ENCODE measurements around the gene SYT8.
"Not testable (repeated sequence)": the region's sequence is repeated elsewhere in the genome, so short reads cannot be mapped to it uniquely, and the experiment has no call there.

Gene SYT8

GRCh38 chr11:1834779-1835670 is at the start of gene SYT8:
Gene SYT8 (plus strand): TSS chr11:1834990. CDS start chr11:1835106, 116 bp downstream.
- FAIRE-seq: no peak
- DNase-seq (ENCODE audit: extremely low spot score, insufficient read length, low read depth): no peak

GRCh38 chr11:1785749-1786413 is 48.9 kb upstream of the SYT8 start:
- no peak for FAIRE-seq
- DNase-seq (ENCODE audit: extremely low spot score, insufficient read length, low read depth): no peak

GRCh38 chr11:1786466-1786865 is 48.3 kb upstream of the SYT8 start:
- no peak for FAIRE-seq
- no peak for DNase-seq (ENCODE audit: extremely low spot score, insufficient read length, low read depth)

- FAIRE-seq: no peak
- no peak for DNase-seq (ENCODE audit: extremely low spot score, insufficient read length, low read depth)
Observed at GRCh38 chr11:1791912-1792311, 42.9 kb upstream of the SYT8 start.

GRCh38 chr11:1792461-1792860 is 42.3 kb upstream of the SYT8 start:
- FAIRE-seq (no peak), DNase-seq (ENCODE audit: extremely low spot score, insufficient read length, low read depth) (no peak)

- DNase-seq (ENCODE audit: extremely low spot score, insufficient read length, low read depth) (no peak), FAIRE-seq (no peak)
Observed at GRCh38 chr11:1793081-1793480, 41.7 kb upstream of the SYT8 start.

- DNase-seq (ENCODE audit: extremely low spot score, insufficient read length, low read depth) (no peak), FAIRE-seq (no peak)
Observed at GRCh38 chr11:1796413-1797011, 38.3 kb upstream of the SYT8 start.

- FAIRE-seq: no peak
Observed at GRCh38 chr11:1797391-1798125, 37.2 kb upstream of the SYT8 start.

GRCh38 chr11:1803246-1803645 is 31.5 kb upstream of the SYT8 start:
- FAIRE-seq (no peak), DNase-seq (ENCODE audit: extremely low spot score, insufficient read length, low read depth) (no peak)

More at GRCh38 chr11:1797391-1798125, 37.2 kb upstream of the SYT8 start:
- DNase-seq (ENCODE audit: extremely low spot score, insufficient read length, low read depth): no peak

- not testable (repeated sequence) for DNase-seq (ENCODE audit: extremely low spot score, insufficient read length, low read depth); FAIRE-seq
Observed at GRCh38 chr11:1803835-1804519, 30.8 kb upstream of the SYT8 start.

GRCh38 chr11:1805525-1805924 is 29.3 kb upstream of the SYT8 start:
- no peak for FAIRE-seq
- no peak for DNase-seq (ENCODE audit: extremely low spot score, insufficient read length, low read depth)

- no peak for FAIRE-seq
- no peak for DNase-seq (ENCODE audit: extremely low spot score, insufficient read length, low read depth)
Observed at GRCh38 chr11:1807264-1807995, 27.4 kb upstream of the SYT8 start.

- DNase-seq (ENCODE audit: extremely low spot score, insufficient read length, low read depth) (no peak), FAIRE-seq (no peak)
Observed at GRCh38 chr11:1810761-1811160, 24.0 kb upstream of the SYT8 start.

- no peak for FAIRE-seq
- no peak for DNase-seq (ENCODE audit: extremely low spot score, insufficient read length, low read depth)
Observed at GRCh38 chr11:1812274-1812673, 22.5 kb upstream of the SYT8 start.

GRCh38 chr11:1812801-1813200 is 22.0 kb upstream of the SYT8 start:
- no peak for FAIRE-seq
- DNase-seq (ENCODE audit: extremely low spot score, insufficient read length, low read depth): no peak

- not testable (repeated sequence) for FAIRE-seq; DNase-seq (ENCODE audit: extremely low spot score, insufficient read length, low read depth)
Observed at GRCh38 chr11:1813356-1813755, 21.4 kb upstream of the SYT8 start.

- FAIRE-seq (no peak), DNase-seq (ENCODE audit: extremely low spot score, insufficient read length, low read depth) (no peak)
Observed at GRCh38 chr11:1814691-1815090, 20.1 kb upstream of the SYT8 start.

GRCh38 chr11:1815311-1815710 is 19.5 kb upstream of the SYT8 start:
- FAIRE-seq (no peak), DNase-seq (ENCODE audit: extremely low spot score, insufficient read length, low read depth) (no peak)

- FAIRE-seq (no peak), DNase-seq (ENCODE audit: extremely low spot score, insufficient read length, low read depth) (no peak)
Observed at GRCh38 chr11:1815751-1816150, 19.0 kb upstream of the SYT8 start.

All from GM18507 (cell line).